Activated gamma-delta T cell treated with anti-CD3 and anti-CD28 coated beads, Interleukin-2, amount 50 U/mL, for 16 hours (primary cell): Measurements from ENCODE around the gene THYN1.
"Not testable (repeated sequence)": the region's sequence is repeated elsewhere in the genome, so short reads cannot be mapped to it uniquely, and the experiment has no call there.

Source experiments
- DNase-seq: peaks from one replicate; pipeline ENCODE4 v3.0.0-alpha.2; 2020; ENCODE audit warnings: low read depth

The THYN1 gene

GRCh38 chr11:134275188-134275533, 22.0 kb upstream of the THYN1 start:
- DNase-seq, result no peak

GRCh38 chr11:134273317-134273712, 20.2 kb upstream of the THYN1 start:
- DNase-seq, result no peak

- DNase-seq, result no peak
Observed at GRCh38 chr11:134272381-134273316, 19.5 kb upstream of the THYN1 start.

- DNase-seq, result no peak
Observed at GRCh38 chr11:134271978-134272377, 18.8 kb upstream of the THYN1 start.

GRCh38 chr11:134270250-134270714, 17.1 kb upstream of the THYN1 start:
- DNase-seq, result no peak

GRCh38 chr11:134267966-134268365, 14.8 kb upstream of the THYN1 start:
- DNase-seq, result no peak

GRCh38 chr11:134267461-134267860, 14.3 kb upstream of the THYN1 start:
- DNase-seq, result no peak

- DNase-seq, result no peak
Observed at GRCh38 chr11:134266841-134267251, 13.7 kb upstream of the THYN1 start.

GRCh38 chr11:134266440-134266839, 13.3 kb upstream of the THYN1 start:
- DNase-seq, result no peak

- no peak for DNase-seq
Observed at GRCh38 chr11:134264966-134265764, 12.0 kb upstream of the THYN1 start.

- DNase-seq, result no peak
Observed at GRCh38 chr11:134261626-134262488, 8.7 kb upstream of the THYN1 start.

GRCh38 chr11:134260983-134261382, 7.8 kb upstream of the THYN1 start:
- no peak for DNase-seq

GRCh38 chr11:134260503-134260902, 7.4 kb upstream of the THYN1 start:
- DNase-seq, result no peak

GRCh38 chr11:134258577-134258976, 5.4 kb upstream of the THYN1 start:
- no peak for DNase-seq

GRCh38 chr11:134257101-134257500, 3.9 kb upstream of the THYN1 start:
- DNase-seq, result no peak

- not testable (repeated sequence) for DNase-seq
Observed at GRCh38 chr11:134255184-134255561, 2.0 kb upstream of the THYN1 start.

- no peak for DNase-seq
Observed at GRCh38 chr11:134254433-134255183, 1.5 kb upstream of the THYN1 start.

GRCh38 chr11:134252346-134253187, 585 bp downstream of the THYN1 start:
- no peak for DNase-seq

- DNase-seq, result no peak
Observed at GRCh38 chr11:134250675-134251074, 2.5 kb downstream of the THYN1 start.

GRCh38 chr11:134250246-134250645, 2.9 kb downstream of the THYN1 start:
- no peak for DNase-seq
